HG03442 (cell line): Measurements from ENCODE around the gene FOXF1.

Source experiments
- ATAC-seq: cut with Tn5 transposase; IDR thresholded peaks from one replicate; pipeline ENCODE4 v1.9.1; 2021; ENCODE audit warnings: mild to moderate bottlenecking, moderate library complexity; ENCODE audit not compliant: unreplicated experiment

The FOXF1 gene

DNA sequence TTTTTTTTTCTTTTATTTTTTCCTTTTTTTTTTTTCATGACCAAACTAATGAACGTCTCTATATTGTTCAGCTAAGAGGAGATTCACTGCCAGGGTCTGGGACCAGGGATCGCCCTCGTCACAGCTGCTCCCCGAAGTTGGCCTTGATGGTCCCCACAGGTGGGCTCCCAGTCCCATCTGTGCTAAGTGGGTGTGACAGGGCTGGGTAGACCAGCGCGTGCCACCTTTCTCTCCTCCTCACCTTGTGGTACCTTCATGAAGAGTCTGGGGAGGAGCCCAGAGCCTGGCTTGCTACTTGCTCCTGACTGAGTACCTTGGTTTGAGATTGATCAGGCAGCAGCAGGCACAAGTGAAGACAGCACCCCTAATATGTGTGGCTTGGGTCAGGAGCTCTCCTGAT, 6.5 kb upstream of the FOXF1 start:
- ATAC-seq: no peak

DNA sequence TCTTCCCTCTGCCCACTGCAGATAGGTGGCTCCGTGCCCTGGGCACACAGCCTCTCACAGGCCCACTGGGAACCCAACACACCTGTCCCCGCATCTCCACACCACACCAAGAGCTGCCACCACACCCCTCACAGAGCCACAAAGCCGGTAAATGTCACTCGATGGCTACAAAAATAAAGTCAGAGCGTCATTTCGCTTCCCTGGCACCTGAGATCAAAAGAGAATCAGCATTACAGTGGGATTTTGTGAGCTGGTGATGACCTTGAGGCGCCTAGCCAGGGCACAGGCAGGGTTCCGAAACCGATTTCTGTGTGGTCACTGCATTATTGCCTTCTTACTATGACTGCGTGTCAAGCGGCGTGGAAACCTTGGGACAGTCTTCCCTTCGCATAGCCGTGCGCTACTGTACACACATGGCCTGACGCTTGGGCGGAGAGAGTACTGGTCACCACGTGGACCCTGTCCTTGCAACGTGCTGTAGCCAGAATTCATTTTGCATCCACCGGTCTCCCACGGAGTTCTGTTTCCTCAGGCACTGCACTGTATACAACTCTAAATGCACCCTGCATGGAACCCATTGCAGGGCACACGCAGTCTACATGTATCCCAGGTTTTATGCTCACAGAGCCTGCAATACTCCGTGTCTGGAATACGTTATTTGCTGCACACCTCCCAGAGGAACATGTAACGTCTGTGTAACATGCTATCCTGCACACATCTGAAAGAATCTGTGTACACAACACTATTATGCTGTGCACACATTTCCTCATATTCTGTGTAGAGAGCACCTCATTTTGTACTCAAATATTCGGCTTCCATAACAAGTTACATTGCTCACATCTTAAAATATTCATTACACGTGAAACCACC, 5.8 kb upstream of the FOXF1 start:
- ATAC-seq: no peak

DNA sequence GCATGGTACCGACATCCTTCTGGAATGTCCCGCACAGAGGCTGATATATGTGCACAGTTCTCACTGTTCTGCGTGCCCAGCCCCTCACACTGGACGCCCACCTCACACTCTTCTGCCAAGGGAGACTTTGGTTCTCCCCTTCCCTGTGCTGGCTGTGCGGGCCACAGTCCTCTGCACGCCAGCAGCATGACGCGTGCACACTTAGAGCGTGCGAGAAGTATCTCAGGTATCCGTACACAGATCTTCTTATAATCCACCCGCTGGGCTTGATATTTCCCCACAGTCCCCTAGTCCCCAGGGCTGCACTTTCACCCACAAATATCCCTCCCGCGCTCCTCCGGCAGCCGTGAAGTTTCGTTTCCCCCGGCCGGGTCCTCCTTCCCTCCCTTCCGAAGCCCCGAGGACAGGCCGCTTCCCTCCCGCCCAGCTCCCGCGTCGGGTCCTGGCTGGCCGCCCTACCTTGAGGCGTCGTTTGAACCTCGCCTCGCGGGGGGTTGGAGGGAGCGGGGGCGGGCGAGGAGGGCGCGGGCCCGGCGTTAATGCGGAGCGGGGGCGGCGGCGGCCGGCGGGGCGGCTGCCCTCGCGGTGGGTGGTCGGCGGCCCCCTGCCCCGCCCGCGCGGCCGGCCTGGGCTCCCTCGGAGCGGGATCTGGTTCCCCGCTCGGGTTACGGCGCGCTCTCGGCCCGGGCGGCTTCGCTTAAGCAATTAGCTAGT, 5.0 kb upstream of the FOXF1 start:
- ATAC-seq: no peak

DNA sequence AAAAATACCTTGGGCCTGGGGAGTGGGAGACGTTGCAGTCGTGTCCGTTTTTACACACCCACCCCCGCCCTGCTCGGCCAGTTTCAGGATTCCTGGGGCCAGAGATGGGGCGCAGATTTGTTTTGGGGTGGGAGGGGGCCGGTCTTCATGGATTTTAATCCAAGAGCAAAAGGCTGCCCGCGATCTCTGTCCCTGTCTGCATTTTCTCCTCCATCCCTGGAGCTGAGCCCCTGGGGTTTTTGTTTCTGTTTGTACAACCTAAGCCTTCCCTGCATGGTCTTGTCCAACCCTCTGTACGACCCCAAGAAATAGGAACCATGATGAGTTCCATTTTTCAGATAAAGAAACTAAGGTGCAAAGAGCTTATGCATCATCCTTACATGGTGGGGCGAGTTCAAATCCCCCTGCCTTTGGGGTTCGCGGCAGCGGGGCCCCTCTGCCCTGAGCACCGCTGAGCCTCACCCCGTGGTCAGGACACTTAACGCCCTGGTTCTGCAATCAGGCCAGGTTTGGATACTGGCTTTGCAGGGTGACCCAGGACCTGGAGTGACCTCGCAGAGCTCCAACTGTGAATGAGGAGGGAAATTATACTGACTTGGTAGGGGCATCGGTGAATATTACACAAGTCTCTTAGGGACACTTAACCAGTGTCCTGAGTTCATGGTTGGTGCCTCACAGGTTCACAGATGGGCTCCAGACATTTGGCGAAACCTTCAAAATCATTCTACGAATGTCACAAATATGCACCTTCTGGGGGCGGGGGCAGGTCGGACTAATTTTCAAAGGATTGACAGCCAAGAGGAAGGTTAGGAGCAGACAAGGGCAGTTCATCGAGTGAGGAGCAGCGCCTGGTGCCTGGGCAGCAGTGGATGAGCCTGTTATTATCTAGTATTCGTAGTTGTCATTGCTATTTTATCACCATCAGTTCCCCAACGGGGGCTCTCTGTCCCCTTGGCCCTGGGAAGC, 4.1 kb upstream of the FOXF1 start:
- no peak for ATAC-seq

DNA sequence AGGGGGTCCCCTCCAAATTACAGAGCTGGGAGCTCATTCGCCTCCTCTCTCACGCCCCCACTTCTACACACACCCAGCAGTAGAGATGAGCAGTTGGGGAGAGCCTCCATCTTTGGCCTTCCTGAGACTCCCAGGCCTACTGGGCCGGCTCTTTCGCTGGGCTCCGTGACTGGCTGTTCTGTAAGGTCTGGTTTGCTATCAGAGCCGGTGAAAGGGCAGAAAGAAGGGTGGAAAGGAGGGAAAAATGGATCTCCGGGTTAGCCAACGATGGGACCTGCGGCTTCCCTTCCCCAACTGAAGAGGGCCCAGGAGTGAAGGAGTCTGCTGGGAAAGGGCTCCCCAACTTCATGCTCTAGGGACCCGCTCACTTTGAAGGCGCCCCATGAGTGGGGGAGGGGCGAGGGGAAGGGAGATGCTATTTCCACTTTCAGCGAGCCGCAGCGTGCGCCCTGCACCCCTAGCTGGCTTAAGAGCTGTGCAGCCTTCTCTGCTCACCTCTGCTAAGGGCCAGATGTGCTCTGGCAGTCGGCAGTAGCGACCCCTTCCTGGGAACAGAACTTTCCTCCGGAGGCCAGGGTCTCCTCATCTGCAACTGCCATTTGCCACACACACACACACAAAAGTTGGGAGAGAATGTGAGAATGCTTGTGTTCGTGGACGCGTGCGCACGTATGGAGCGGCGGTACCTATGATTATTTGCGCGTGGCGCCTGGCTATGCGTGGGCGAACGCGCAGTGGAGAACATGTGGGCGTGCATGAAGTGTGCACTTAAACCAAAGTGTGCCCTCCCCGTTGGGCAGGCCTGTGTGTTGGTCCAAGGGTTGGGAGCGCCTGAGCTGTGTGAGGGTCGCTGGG, 2.9 kb upstream of the FOXF1 start:
- ATAC-seq: no peak

DNA sequence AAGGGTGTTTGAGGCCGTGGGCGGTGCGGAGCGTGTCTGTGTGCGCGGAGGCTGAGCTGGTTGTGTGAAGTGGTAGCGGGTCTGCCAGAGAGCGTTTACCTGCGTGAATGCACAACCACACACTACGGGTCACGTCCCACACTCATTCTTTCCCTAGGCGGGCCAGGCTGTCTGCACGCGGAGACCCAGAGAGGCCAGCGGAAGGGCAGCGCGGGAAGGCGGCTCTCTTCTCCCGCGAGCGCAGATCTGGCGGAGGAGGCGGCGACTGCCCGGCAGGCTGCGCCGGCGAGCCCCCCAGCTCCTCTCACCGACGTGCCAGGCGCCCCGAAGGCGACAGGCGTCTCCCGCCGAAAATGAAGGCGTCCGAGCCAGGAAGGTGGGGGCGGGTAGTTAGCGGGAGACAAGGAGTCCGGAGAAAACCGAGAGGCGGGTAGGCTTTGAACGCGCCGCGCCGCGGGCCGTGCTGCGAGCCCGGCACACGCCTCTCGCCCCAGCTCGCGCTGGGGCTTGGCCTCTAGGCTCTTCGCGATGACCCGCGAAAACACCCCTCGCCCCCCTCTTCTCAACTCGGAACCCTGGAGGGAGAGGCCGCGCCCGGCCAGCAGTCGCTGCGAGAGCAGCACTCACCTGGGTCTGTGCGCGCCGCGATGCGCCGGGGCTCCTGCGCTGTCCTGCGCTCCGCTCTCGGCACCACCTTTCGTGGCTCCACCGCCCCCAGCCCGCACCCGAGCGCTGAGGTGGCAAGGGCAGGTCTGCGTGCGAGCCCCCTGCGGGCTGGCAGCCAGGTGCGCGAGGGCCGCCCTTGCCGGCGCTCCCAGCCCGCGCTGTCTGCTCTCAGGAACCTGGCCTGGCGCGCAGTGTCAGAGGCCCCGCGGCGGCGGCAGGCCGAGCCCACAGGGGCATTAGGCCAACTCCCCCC, 2.0 kb upstream of the FOXF1 start:
- ATAC-seq: no peak

DNA sequence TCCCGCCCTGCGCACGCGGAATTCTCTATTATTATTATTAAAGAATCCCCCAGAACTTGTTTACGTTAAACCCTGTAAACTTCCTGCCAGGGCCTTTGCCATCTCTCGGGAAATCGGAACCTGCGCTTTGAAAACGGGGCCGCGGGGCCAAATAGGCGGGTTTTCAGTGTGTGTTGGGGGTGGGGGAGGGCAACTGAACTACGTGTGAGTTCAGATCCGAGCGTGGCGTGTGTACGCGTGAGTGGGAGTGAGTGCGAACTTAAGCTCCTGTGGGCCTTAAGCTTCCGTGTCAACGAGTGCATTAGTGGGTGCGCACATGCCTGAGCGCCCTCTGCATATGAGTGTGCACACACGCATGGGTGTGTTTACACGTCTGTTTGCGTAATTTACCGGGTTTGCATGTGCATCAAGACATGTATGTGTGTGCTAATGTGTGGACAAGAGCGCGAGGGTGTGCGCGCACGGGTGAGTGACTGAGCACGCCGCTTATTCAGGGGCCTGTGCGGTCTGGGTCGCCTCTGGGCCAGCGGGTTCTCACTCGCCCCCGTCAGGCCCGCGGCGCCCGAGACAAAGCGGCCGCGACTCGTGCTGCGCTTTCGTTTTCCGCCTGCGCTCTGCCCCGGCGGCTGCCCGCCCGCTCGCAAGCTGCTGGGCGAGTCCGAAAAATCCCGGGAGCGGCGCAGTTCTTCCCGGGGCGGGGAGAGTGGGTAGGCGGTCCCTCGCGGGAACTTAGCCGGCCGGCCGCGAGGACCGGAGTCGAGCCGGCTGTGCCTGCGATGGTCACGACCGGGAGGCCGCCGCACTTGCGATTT, 1.2 kb upstream of the FOXF1 start:
- no peak for ATAC-seq

DNA sequence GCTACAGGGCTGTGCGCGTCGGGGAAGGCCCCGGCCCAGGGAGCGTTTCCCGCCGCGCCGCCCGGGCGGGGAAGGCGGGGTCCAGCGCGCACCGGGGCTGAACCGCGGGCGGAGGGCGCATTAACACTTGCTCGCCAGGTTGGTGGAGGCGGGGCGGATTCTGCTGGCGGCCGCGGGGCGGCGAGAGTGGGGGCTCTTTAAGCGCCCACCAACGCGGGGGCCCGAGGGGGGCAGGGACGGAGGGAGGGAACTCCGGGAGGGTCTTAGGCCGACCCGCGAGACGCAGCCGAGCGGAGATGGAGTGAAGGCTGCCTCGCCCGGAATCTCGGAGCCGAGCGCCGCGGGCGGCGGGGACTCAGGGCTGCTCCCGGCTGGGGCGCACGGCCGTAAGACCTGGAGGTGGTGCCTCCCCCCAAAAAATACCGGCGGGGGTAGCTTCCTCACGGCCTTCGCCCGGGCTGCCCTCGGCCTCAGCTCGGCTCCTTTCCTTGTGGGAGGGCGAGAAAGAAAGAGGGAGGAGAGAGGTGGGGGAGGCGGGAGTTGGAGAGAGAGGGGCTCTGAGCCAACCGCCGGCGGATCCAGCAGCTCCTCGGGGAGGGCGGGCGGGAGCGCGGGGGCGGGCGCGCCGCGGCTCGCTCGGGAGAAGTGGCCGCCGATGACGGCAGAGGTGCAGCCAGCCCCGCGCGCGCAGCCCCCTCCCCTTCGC, 415 bp upstream of the FOXF1 start:
- no peak for ATAC-seq

DNA sequence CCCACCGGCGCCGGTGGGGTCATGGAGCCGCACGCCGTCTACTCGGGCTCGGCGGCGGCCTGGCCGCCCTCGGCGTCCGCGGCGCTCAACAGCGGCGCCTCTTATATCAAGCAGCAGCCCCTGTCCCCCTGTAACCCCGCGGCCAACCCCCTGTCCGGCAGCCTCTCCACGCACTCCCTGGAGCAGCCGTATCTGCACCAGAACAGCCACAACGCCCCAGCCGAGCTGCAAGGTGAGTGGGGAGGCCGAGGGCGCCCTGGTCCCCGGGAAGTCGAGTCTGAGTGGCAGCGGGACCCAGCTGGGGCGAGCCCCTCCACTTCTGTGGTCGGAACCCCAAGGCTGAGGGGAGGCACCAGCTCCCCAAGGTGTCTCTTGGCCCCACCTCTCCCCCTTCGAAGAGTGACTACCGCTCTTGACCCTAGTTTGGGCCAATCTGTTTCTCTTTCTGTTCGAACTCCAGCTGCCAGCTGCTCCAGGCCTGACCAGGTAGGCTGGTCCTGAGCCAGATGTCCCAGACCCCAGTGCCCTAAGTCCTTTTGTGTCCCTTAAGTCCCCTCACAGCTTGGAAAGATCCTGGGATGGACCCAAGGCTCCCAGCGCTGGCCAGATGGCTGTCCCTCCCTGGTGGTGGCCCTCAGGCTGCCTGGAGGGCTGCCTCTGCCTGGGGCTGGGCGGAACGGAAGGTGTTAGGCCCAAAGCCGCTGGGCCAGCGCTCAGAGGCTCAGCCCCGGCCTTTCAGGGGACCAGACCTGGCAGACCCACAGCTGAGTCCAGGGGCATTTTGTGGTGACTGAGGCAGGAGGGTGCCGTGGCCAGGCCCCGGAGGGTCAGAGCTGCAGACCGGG, 1.2 kb downstream of the FOXF1 start:
- no peak for ATAC-seq

DNA sequence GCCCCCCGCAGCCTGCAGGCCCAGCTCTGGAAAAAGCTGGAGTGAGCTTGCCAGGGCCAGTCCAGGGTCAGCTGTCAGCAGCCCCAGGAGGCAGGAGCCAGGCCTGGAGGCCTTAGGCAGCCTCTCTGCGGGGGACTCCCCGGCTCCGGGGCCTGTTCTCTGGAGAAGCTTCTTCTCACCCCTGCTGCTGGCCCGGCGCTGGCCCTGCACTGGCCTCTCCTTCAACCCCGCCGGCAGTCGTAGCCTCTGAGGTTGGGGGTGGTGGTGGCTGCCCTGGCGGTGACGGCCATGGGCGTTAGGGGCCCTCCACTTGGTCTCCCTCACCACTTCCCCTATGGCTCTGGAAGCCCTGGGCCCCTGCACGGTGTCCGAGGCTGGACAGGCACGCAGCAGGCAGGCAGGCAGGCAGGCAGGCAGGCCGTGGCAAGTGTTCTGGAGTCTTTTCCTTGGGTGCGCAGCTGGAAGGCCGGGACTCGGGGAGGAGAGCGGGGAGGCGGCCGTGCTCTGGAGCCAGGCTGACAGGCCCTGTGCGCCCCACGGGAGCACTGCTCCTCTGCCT, 2.1 kb downstream of the FOXF1 start:
- ATAC-seq: no peak

DNA sequence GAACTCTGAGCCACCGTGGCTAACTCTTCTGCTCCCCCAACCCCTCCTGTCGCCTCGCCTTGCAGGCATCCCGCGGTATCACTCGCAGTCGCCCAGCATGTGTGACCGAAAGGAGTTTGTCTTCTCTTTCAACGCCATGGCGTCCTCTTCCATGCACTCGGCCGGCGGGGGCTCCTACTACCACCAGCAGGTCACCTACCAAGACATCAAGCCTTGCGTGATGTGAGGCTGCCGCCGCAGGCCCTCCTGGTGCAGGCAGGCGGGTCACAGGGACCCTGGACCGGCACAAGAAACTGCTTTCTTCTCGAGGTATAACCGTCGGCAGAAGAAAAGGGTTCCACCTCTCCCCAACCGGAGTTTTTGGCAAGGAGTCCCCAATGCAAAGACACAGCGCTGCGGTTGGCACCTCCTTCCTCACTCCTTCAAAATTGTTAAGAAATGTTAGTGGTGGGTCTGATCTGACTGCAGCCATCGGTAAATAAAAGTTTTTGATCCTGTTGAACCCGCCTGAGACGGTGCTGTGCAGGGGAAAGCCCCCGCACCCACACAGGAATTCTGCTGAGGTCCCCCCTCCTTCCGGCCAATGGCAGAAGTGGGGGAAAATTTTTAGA, 2.6 kb downstream of the FOXF1 start:
- ATAC-seq: no peak

DNA sequence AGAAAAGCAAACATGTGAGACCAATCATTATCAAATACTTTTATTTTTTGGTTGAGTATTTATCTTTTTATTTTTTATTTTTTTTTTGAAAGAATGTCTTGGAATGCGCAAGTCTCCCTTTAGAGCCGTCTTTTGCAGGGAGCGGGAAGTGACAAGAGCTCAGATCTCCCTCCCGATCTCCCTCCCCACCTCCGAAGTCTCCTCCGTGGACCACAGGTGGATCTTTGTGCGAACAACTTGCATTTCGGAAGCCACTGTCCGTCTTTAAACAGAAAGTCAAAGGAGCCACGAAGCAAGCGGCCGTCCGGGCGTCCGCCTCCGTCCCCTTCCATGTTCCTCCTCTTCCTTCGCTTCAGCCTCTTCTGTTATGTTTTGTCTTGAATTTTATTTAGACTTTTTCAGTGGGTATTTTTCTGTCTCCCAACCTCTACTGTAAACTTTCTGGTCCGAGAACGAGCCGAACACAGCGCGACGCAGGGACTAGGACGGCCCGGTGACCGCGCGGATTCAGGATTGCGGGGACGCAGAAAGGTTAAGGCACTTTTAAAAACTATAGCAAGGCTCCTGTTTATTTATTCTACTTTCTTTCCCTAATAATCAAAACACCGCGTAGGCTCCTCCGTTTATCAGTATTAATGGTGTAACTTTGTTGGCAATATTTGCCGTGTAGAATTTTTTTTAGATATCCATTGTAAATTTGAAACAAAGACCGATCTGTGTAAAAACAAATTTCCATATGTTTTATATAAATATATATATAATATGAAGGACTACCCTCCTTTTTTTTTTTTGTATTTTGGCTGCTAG, 3.3 kb downstream of the FOXF1 start:
- ATAC-seq: no peak

DNA sequence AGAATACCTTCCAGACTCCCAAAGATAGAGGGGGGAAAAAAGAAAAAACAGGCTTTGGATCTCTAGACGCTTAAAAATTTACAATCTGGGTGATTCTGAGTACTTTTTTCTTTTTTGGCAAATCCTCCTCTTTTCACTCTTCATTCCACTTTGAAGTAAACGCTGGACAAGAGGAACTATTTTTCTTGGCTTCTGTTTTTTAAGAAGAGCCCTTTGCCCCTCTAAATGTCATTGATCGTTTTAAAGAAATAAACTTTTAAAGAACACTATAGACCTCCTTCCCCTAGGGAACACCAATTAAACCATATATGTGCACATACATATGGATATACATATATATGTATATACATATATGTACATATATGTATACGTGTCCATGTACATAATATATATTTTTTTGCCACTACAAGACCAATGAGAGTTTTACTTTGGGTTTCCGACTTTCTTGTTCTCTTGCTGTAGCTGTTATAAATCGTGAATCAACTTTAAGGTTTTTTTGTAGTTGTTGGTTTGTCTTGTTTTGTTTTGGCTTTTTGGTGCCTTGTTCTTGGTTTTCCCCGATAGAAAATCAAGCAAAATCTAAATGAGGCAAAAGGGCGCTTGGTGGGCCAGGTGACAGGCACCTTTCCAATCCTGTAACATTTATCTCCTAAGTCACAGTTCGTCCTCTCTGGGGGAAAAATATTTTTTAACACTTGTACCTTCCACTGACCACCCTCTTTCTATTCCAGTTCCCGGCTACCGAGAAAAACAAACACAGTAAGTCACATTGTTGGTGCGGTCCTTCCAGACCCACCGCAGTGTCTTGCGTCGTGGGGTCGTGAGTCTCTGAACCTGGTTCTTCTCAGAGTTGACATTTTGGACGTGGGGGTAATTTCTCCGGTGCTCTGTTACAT, 4.4 kb downstream of the FOXF1 start:
- ATAC-seq: no peak

DNA sequence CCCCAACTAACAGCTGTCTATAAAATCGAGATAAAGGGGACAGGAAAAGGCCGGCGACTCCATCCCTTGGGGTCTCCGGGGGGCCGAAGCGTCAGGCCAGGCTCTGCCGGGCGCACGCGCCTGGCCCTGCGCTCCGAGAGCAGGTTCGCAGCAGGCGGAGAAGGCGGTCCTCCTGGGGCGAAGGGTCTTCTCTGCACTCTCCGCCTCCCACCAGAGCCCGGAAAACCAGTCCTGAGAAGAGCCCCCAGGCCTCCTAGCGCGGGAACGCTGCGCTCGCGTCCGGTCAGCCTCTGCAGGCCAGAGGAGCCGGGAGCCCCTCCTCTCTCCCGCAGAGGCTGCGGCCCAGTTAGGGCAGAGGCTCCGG, 5.1 kb downstream of the FOXF1 start:
- ATAC-seq: no peak
